Measurements from ENCODE around the gene PLPPR5. TPM values are rescaled to one million over a fixed set of nuclear protein-coding genes. Genes with fewer than 3 reads are reported as not detected.

PLPPR5 gene
- total and polyA plus RNA-seq, 2 experiments from 2014 or later, result 0.04 to 0.42 TPM

- Histone ChIP-seq H3K27ac (no peak overlapping the region), H3K4me1 (ENCODE audit: low read depth) (peaks cover 9% of the 10 kb centered on the region)
- peak in 1 of 2 donors; percentile 2 for DNase-seq (ENCODE audit: low read depth in 1 of 2, low spot score in 1 of 2)
These were observed 150.5 kb downstream of the PLPPR5 start for GRCh38 chr1:98854137-98854536.

DNA sequence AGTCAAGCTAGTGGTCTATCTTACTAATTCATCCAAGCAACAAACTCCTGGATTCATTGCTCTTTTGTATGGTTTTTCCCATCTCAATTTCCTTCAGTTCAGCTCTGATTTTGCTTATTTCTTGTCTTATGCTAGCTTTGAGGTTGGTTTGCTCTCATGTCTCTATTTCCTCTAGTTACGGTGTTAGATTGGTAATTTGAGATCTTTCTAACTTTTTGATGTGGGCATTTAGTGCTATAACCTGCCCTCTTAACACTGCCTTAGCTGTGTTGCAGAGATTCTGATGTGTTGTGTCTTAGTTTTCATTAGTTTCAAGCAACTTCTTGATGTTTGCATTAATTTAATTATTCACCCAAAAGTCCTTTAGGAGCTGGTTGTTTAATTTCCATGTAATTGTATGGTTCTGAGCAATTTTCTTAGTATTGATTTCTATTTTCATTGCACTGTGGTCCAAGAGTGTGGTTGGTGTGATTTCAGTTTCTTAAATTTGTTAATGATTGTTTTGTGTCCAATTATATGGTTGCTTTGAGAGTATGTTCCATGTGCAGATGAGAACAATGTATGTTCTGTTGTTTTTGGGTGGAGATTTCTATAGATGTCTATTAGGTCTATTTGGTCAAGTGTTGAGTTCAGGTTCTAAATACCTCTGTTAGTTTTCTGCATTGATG lies 154.6 kb downstream of the PLPPR5 start:
- no peak for TF ChIP-seq CTCF (IDR thresholded peaks at IDR 0.05; ENCODE audit: low read depth, low read length)
- Histone ChIP-seq H3K4me3 (no peak overlapping the region), H3K36me3 (no peaks in the 10 kb centered on the region), H3K27ac (no peak overlapping the region), H3K4me1 (ENCODE audit: low read depth) (peaks cover 9% of the 10 kb centered on the region), H3K9me3 (ENCODE audit: low read depth) (no peaks in the 10 kb centered on the region), H3K27me3 (no peaks in the 10 kb centered on the region)
- DNase-seq (ENCODE audit: low read depth in 1 of 2, low spot score in 1 of 2), result no peak

More at GRCh38 chr1:98854137-98854536, 150.5 kb downstream of the PLPPR5 start:
- Histone ChIP-seq H3K4me3 (no peak overlapping the region), H3K27me3 (no peaks in the 10 kb centered on the region), H3K9me3 (ENCODE audit: low read depth) (no peaks in the 10 kb centered on the region), H3K36me3 (no peaks in the 10 kb centered on the region)
- TF ChIP-seq CTCF (IDR thresholded peaks at IDR 0.05; ENCODE audit: low read depth, low read length), result no peak

- H3K27me3 ChIP-seq, result no peaks in the 10 kb centered on the region
- no peak overlapping the region for H3K27ac ChIP-seq
- no peak for TF ChIP-seq CTCF (IDR thresholded peaks at IDR 0.05; ENCODE audit: low read depth, low read length)
- no peaks in the 10 kb centered on the region for H3K4me1 ChIP-seq (ENCODE audit: low read depth)
- no peaks in the 10 kb centered on the region for H3K9me3 ChIP-seq (ENCODE audit: low read depth)
- H3K36me3 ChIP-seq, result no peaks in the 10 kb centered on the region
- DNase-seq (ENCODE audit: low read depth in 1 of 2, low spot score in 1 of 2), result no peak
- no peak overlapping the region for H3K4me3 ChIP-seq
These were observed 162.4 kb downstream of the PLPPR5 start for GRCh38 chr1:98842241-98842640.

All from cardiac muscle cell (in vitro differentiated cells and primary cell).